ENCODE data around the gene DENND2A.

DNA sequence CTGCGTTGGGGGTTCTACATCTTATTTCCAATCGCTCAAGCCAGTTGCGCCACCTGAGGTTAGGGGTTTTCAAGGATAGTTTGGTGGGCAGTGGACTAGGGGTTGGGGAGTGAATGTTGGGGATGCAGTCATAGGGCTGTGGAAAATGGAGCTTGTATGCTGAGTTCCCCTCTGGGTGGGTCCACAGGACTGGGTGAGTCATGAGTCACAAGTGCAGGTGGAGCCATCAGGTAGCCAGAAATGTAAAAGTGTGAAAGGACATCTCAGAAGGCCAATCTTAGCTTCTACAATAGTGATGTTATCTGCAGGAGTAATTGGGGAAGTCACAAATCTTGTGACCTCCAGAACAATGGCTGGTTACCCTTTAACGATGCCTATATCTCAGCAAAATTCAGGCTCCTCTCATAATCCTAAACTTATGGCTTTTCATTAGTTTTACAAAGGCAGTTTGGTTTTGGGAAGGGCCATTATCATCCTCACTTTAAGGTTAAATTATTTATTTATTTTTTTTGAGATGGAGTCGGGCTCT, 143.3 kb downstream of the DENND2A start:
- TF ChIP-seq POLR2A (IDR thresholded peaks at IDR 0.05) (no peak), CTCF (IDR thresholded peaks at IDR 0.05) (no peak)

Data from thyroid gland (tissue), 4 donors.